Measurements from ENCODE around the gene KATNB1. TPM values are rescaled to one million over a fixed set of nuclear protein-coding genes. Genes with fewer than 3 reads are reported as not detected.
A peak's percentile ranks its signal among the peaks of the same experiment; 100 is the strongest.

The KATNB1 gene
- total RNA-seq, 1 donor from 2014 or later: 47.4 TPM

DNA sequence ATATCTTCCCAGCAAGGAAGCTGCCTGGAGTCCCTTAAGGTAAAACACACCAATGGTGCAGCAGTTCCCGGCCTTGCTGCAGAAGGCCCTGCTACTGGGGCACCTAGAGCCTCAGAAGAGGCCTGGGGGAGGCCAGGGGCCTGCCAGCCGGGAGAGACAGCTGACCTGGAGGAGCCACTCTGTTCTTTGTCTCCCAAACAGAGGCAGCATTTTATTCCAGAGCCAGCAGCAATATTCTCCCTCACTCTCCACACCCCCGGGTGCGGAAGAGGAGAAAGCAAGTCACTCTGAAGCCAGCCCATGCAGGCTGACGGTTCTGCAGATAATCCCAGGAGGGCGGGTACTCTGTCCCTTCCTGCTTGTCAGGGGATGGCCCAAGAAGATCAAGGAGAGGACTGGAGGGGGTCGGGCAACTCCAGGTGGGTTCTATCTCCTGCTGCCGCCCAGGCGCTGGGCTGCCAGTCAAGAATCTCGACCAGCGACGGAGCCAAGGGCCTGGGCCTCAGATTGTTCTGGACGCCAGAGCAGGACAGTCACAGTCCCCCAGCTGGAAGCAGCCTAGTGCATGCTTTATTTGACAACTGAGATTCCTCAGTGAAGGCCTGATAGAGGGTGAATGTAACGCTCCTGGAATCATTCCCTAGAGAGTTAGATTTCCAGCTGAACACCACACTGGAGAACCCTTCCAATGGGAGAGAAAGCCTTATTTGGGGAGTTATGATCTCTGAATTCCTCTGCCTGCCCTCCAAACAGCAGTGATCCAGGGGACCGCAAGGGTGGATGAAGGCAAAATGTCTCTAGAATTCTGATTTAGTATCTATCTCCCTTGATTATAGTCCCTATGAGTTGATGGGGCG is 67.8 kb downstream of the KATNB1 start:
- Mint-ChIP-seq H3K36me3 (ENCODE audit: low read depth) (no peaks in the 10 kb centered on the region), H3K27ac (ENCODE audit: unreplicated experiment) (peak overlapping the region; percentile 96), H3K4me3 (peak overlapping the region; percentile 97), H3K4me1 (peaks cover 58% of the 10 kb centered on the region), H3K27me3 (ENCODE audit: low read depth) (no peaks in the 10 kb centered on the region), H3K9me3 (no peaks in the 10 kb centered on the region)
- TF ChIP-seq, protein P1, sequence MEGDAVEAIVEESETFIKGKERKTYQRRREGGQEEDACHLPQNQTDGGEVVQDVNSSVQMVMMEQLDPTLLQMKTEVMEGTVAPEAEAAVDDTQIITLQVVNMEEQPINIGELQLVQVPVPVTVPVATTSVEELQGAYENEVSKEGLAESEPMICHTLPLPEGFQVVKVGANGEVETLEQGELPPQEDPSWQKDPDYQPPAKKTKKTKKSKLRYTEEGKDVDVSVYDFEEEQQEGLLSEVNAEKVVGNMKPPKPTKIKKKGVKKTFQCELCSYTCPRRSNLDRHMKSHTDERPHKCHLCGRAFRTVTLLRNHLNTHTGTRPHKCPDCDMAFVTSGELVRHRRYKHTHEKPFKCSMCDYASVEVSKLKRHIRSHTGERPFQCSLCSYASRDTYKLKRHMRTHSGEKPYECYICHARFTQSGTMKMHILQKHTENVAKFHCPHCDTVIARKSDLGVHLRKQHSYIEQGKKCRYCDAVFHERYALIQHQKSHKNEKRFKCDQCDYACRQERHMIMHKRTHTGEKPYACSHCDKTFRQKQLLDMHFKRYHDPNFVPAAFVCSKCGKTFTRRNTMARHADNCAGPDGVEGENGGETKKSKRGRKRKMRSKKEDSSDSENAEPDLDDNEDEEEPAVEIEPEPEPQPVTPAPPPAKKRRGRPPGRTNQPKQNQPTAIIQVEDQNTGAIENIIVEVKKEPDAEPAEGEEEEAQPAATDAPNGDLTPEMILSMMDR (conservative IDR thresholded peaks at IDR 0.05): no peak
- DNase-seq (ENCODE audit: low read depth, low spot score): peak; percentile 34

DNA sequence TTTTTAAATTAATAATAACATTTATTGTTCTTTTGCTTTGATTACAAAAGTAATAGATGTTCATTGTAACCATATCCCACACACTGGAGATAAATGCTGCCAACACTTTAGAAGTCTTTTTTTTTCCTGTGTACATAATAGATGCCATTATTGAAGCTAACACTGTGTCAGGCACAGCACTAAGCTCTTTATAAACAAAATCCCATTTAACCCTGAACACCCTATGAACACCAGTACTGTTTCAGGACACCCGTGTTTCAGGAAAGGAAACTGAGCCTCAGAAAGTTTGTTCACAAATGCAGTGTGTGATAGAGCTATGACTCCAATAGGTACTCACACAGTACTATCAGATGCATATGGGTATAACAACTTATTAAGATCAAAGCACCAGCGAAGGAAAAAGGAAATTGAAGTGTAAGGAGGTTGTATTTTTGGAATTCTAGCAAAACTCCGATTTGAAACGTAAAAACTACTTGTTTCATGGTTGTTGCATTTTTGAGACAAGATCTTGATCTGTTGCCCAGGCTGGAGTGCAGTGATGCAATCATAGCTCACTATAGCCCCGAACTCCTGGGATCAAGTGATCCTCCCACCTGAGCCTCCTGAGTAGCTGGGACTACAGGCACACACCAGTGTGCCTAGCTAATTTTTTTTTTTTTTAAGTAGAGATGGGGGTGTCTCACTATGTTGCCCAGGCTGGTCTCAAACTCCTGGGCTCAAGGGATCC is 68.7 kb downstream of the KATNB1 start:
- TF ChIP-seq, protein P1 (conservative IDR thresholded peaks at IDR 0.05): no peak
- peak overlapping the region; percentile 97 for H3K4me3 Mint-ChIP-seq
- no peak overlapping the region for H3K27ac Mint-ChIP-seq (ENCODE audit: unreplicated experiment)
- no peaks in the 10 kb centered on the region for H3K36me3 Mint-ChIP-seq (ENCODE audit: low read depth)
- no peaks in the 10 kb centered on the region for H3K27me3 Mint-ChIP-seq (ENCODE audit: low read depth)
- no peak for DNase-seq (ENCODE audit: low read depth, low spot score)
- peaks cover 56% of the 10 kb centered on the region for H3K4me1 Mint-ChIP-seq
- H3K9me3 Mint-ChIP-seq: no peaks in the 10 kb centered on the region

DNA sequence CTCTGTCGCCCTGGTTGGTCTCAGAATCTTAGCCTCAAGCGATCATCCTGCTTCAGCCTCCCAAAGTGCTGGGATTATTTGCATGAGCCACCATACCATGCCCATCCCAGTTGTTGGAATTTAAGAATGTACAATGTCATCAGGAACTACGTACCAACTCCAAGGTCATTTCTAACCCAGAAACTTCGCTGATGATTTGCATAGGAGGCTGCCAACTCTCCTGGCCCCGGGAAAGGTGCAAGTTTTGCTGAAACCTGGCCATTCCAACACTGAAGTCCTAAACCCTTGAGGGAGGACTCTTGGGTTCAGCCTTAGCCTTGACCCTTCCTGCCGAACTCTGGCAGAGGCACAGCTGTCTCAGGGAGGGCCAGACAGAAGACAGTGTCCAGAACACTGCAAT is 69.6 kb downstream of the KATNB1 start:
- no peaks in the 10 kb centered on the region for H3K27me3 Mint-ChIP-seq (ENCODE audit: low read depth)
- no peaks in the 10 kb centered on the region for H3K36me3 Mint-ChIP-seq (ENCODE audit: low read depth)
- TF ChIP-seq, protein P1 (conservative IDR thresholded peaks at IDR 0.05): no peak
- H3K9me3 Mint-ChIP-seq: no peaks in the 10 kb centered on the region
- no peak overlapping the region for H3K27ac Mint-ChIP-seq (ENCODE audit: unreplicated experiment)
- DNase-seq (ENCODE audit: low read depth, low spot score): no peak
- H3K4me3 Mint-ChIP-seq: no peak overlapping the region
- peaks cover 51% of the 10 kb centered on the region for H3K4me1 Mint-ChIP-seq

Small RNA genes lying within 50 kb of the gene (microRNA-seq; reads per million reads assigned to microRNA genes)
- not detected for gene MIR6772

Other genes with a start within 250 kb of the KATNB1 start
- 20.4 and 22.7 TPM in 2 replicates for gene DOK4, start 249.3 kb upstream of the KATNB1 start, total RNA-seq
- 6.4 and 8.6 TPM in 2 replicates for gene CCDC102A, start 199.2 kb upstream of the KATNB1 start, total RNA-seq
- gene ADGRG5, start 193.1 kb upstream of the KATNB1 start, total RNA-seq: 0.07 TPM in 2 replicates
- gene ADGRG1, start 107.1 kb upstream of the KATNB1 start, total RNA-seq: 56.6 and 58.5 TPM in 2 replicates
- not detected in 2 replicates for gene ADGRG3, start 67.5 kb upstream of the KATNB1 start, total RNA-seq
- gene DRC7, start 41.0 kb upstream of the KATNB1 start, total RNA-seq: 0.16 and 0.32 TPM in 2 replicates
- gene KIFC3, start 66.7 kb downstream of the KATNB1 start, total RNA-seq: 25.1 TPM in 2 replicates
- gene CNGB1, start 235.4 kb downstream of the KATNB1 start, total RNA-seq: 0.21 and 0.57 TPM in 2 replicates